CD4-positive, alpha-beta memory T cell (primary cell): Measurements from ENCODE around the gene GCN1. TPM values are rescaled to one million over a fixed set of nuclear protein-coding genes. Genes with fewer than 3 reads are reported as not detected.

Experiments
- CTCF ChIA-PET: fragments of 350-600 bp; sonication (Branson Sonifier 250); formaldehyde crosslinking; loops from one replicate; lab custom pipeline; 2021; ENCODE audit warnings: inconsistent platforms; ENCODE audit not compliant: partially characterized antibody; lab: Charles Lee
- POLR2A ChIA-PET: fragments of 350-600 bp; sonication (Branson Sonifier 250); formaldehyde crosslinking; loops from one replicate; lab custom pipeline; 2021; ENCODE audit not compliant: partially characterized antibody; lab: Charles Lee
- DNase-seq, 5 donors: peaks; one replicate each; pipeline versions ENCODE4 v3.0.0 to v3.0.0-alpha.2; 2020 to 2022; ENCODE audit warnings: mixed read lengths in 1 of 5
- H3K27ac ChIP-seq: one replicate; pipeline ENCODE4 v1.7.0; 2013; ENCODE audit warnings: low read depth, low read length
- H3K27me3 ChIP-seq: 2 replicates; pipeline ENCODE4 v1.7.0; 2013; ENCODE audit warnings: mild to moderate bottlenecking, low read length, moderate library complexity; ENCODE audit not compliant: insufficient read depth
- H3K36me3 ChIP-seq: 2 replicates; pipeline ENCODE4 v1.7.0; 2013; ENCODE audit warnings: mild to moderate bottlenecking, low read length, moderate library complexity; ENCODE audit not compliant: insufficient read depth
- H3K4me1 ChIP-seq: 2 replicates; pipeline ENCODE4 v1.7.0; 2013; ENCODE audit warnings: mild to moderate bottlenecking, low read length, moderate library complexity; ENCODE audit not compliant: insufficient read depth
- H3K4me3 ChIP-seq, 2 donors: one replicate each; pipeline ENCODE4 v1.7.0; 2013; ENCODE audit warnings: low read length in 2 of 2, mild to moderate bottlenecking in 1 of 2
- H3K9me3 ChIP-seq, 2 donors: one replicate each; pipeline ENCODE4 v1.7.0; 2013; ENCODE audit warnings: low read length in 2 of 2, control low read depth in 1 of 2; ENCODE audit not compliant: control insufficient read depth in 1 of 2
- H3K27ac Mint-ChIP-seq, 7 donors: one replicate each; pipeline ENCODE4 v1.8.0; 2020 to 2021; ENCODE audit warnings: mixed read lengths in 7 of 7, mild to moderate bottlenecking in 6 of 7, inconsistent platforms in 3 of 7, moderate library complexity in 3 of 7
- H3K27me3 Mint-ChIP-seq, 2 donors: one replicate each; pipeline ENCODE4 v1.8.0; 2020 to 2021; ENCODE audit warnings: mixed read lengths in 2 of 2
- H3K36me3 Mint-ChIP-seq, 2 donors: one replicate each; pipeline ENCODE4 v1.8.0; 2020 to 2021; ENCODE audit warnings: mixed read lengths in 2 of 2, inconsistent platforms in 1 of 2, mild to moderate bottlenecking in 1 of 2
- H3K4me1 Mint-ChIP-seq, 4 donors: one replicate each; pipeline ENCODE4 v1.8.0; 2020 to 2021; ENCODE audit warnings: mixed read lengths in 4 of 4, mild to moderate bottlenecking in 1 of 4
- H3K4me3 Mint-ChIP-seq, 8 donors: one replicate each; pipeline ENCODE4 v1.8.0; 2020 to 2021; ENCODE audit warnings: mixed read lengths in 8 of 8, mild to moderate bottlenecking in 7 of 8, moderate library complexity in 6 of 8, inconsistent platforms in 3 of 8
- H3K9me3 Mint-ChIP-seq, 8 donors: one replicate each; pipeline ENCODE4 v1.8.0; 2020 to 2021; ENCODE audit warnings: mixed read lengths in 8 of 8, mild to moderate bottlenecking in 5 of 8, inconsistent platforms in 3 of 8, moderate library complexity in 1 of 8
- intact Hi-C: fragments of 100-400 bp; cut with micrococcal nuclease; formaldehyde crosslinking; loops from one replicate; pipeline ENCODE4 v1.15.1; 2023
- microRNA-seq: library from miRNA; unstranded; fragments of <30 nt; microRNA quantifications from one replicate; pipeline ENCODE4 v1.2.0, GENCODE V29; 2021; ENCODE audit warnings: borderline replicate concordance, borderline number of aligned reads, borderline microRNAs expressed, mixed read lengths
- polyA plus RNA-seq, 2 donors: library from polyadenylated mRNA; unstranded; fragments of 300-500 nt; fragmentation: Illumina TruSeq; gene quantifications; one replicate each; pipeline ENCODE4 v1.2.3, GENCODE V29; 2021
- total RNA-seq, 2 experiments: library from RNA; stranded (reverse); gene quantifications; one replicate each; pipeline ENCODE4 v1.2.3, GENCODE V29; 2021

The GCN1 gene
- total and polyA plus RNA-seq, 4 experiments from 2014 or later = 13.9 to 132 (median 78.1) TPM

- no peak overlapping the region for H3K4me3 ChIP-seq
- H3K4me1 ChIP-seq = peaks cover 13% of the 10 kb centered on the region
- no peaks in the 10 kb centered on the region for H3K36me3 ChIP-seq
- Mint-ChIP-seq H3K9me3 (peaks cover 0 to 2% (median 0%) of the 10 kb centered on the region in 8 donors), H3K27ac (peak overlapping the region in 6 of 7 donors; percentile 37 to 72 (median 62)), H3K36me3 (peaks cover 13 to 28% of the 10 kb centered on the region in 2 donors), H3K27me3 (no peaks in the 10 kb centered on the region), H3K4me1 (peaks cover 9 to 19% (median 10%) of the 10 kb centered on the region in 4 donors), H3K4me3 (no peak overlapping the region)
- ChIA-PET CTCF (interaction anchor here (0.9 to 1.3 kb wide), 4 partner anchors 9 to 91 kb away, joined by 3 to 5 read pairs (median 3); no protein-coding TSS in a partner anchor), POLR2A (interaction anchor here (0.9 to 1.6 kb wide), 4 partner anchors 89 to 91 kb away, joined by 3 to 6 read pairs (median 6); partner anchors contain the start of gene BICDL1)
- no peaks in the 10 kb centered on the region for H3K27me3 ChIP-seq
- H3K27ac ChIP-seq = no peak overlapping the region
- intact Hi-C loops = no loop called here
- no peak for DNase-seq
- H3K9me3 ChIP-seq = no peaks in the 10 kb centered on the region
Observed at GRCh38 chr12:120079411-120080400, 114.8 kb downstream of the GCN1 start.

GRCh38 chr12:120078868-120079267, 115.6 kb downstream of the GCN1 start:
- H3K27me3 Mint-ChIP-seq = no peaks in the 10 kb centered on the region
- no peak overlapping the region for H3K4me3 ChIP-seq
- no peak overlapping the region for H3K27ac ChIP-seq
- peak overlapping the region in 1 of 8 donors; percentile 10 for H3K4me3 Mint-ChIP-seq
- H3K27me3 ChIP-seq = no peaks in the 10 kb centered on the region
- H3K36me3 ChIP-seq = no peaks in the 10 kb centered on the region
- H3K9me3 Mint-ChIP-seq = peaks cover 0 to 2% (median 0%) of the 10 kb centered on the region in 8 donors
- H3K4me1 Mint-ChIP-seq = peaks cover 15 to 24% (median 16%) of the 10 kb centered on the region in 4 donors
- ChIA-PET POLR2A (interaction anchor here (1.4 to 1.6 kb wide), 2 partner anchors 89 to 90 kb away, joined by 6 read pairs; partner anchors contain the start of gene BICDL1), CTCF (interaction anchor here (0.9 to 1.4 kb wide), 5 partner anchors 8 to 90 kb away, joined by 3 to 5 read pairs (median 3); no protein-coding TSS in a partner anchor)
- DNase-seq = no peak
- peak overlapping the region in 6 of 7 donors; percentile 59 to 84 (median 72) for H3K27ac Mint-ChIP-seq
- intact Hi-C loops = no loop called here
- H3K36me3 Mint-ChIP-seq = peaks cover 12 to 31% of the 10 kb centered on the region in 2 donors
- H3K9me3 ChIP-seq = no peaks in the 10 kb centered on the region
- H3K4me1 ChIP-seq = peaks cover 20% of the 10 kb centered on the region

GRCh38 chr12:120077260-120077659, 117.3 kb downstream of the GCN1 start:
- Mint-ChIP-seq H3K4me3 (no peak overlapping the region), H3K4me1 (peaks cover 17 to 24% (median 17%) of the 10 kb centered on the region in 4 donors), H3K27me3 (no peaks in the 10 kb centered on the region), H3K9me3 (no peaks in the 10 kb centered on the region), H3K36me3 (peaks cover 26 to 39% of the 10 kb centered on the region in 2 donors), H3K27ac (no peak overlapping the region)
- Histone ChIP-seq H3K27ac (no peak overlapping the region), H3K36me3 (peaks cover 7% of the 10 kb centered on the region), H3K4me1 (peaks cover 20% of the 10 kb centered on the region), H3K27me3 (no peaks in the 10 kb centered on the region), H3K4me3 (no peak overlapping the region), H3K9me3 (no peaks in the 10 kb centered on the region)
- POLR2A ChIA-PET = no interaction called here
- intact Hi-C loops = no loop called here
- CTCF ChIA-PET = no interaction called here
- DNase-seq = no peak

Small RNAs within 50 kb of the gene (microRNA-seq; reads per million reads assigned to microRNA genes)
- not detected for gene MIR4498

Other genes with a start within 250 kb of the GCN1 start
- 100 to 1,000 TPM; 143 to 153 TPM for gene BICDL1, start 205.5 kb downstream of the GCN1 start, total RNA-seq
- 1 to 10 TPM; 2.3 to 3.0 TPM for gene BICDL1, start 205.5 kb downstream of the GCN1 start, polyA plus RNA-seq
- gene RAB35, start 78.0 kb downstream of the GCN1 start, total RNA-seq = 10 to 100 TPM; 66.2 to 71.3 TPM
- gene RAB35, start 78.0 kb downstream of the GCN1 start, polyA plus RNA-seq = 10 to 100 TPM; 12.4 to 24.7 TPM
- 1,000 to 10,000 TPM; 1,817 to 1,965 TPM for gene RPLP0, start 6.4 kb upstream of the GCN1 start, total RNA-seq
- 1,000 to 10,000 TPM; 1,342 to 2,125 TPM for gene RPLP0, start 6.4 kb upstream of the GCN1 start, polyA plus RNA-seq
- gene PXN, start 71.0 kb upstream of the GCN1 start, total RNA-seq = 100 to 1,000 TPM; 108 to 126 TPM
- gene PXN, start 71.0 kb upstream of the GCN1 start, polyA plus RNA-seq = 100 to 1,000 TPM in 1 of 2 donors, 10 to 100 TPM in 1; 81.7 to 115 TPM
- gene RNU4-2, start 97.2 kb upstream of the GCN1 start, total RNA-seq = over 10,000 TPM in 1 of 2 experiments, 1,000 to 10,000 TPM in 1; 8,627 to 11,547 TPM
- gene RNU4-2, start 97.2 kb upstream of the GCN1 start, polyA plus RNA-seq = not detected
- 1,000 to 10,000 TPM in 1 of 2 experiments, 100 to 1,000 TPM in 1; 925 to 1,200 TPM for gene RNU4-1, start 98.5 kb upstream of the GCN1 start, total RNA-seq
- not detected for gene RNU4-1, start 98.5 kb upstream of the GCN1 start, polyA plus RNA-seq
- gene SIRT4, start 107.6 kb upstream of the GCN1 start, total RNA-seq = 1 to 10 TPM; 4.9 to 5.9 TPM
- 1 to 10 TPM in 1 of 2 donors, under 1 TPM in 1; 0.46 to 2.2 TPM for gene SIRT4, start 107.6 kb upstream of the GCN1 start, polyA plus RNA-seq
- not detected for gene PLA2G1B, start 133.1 kb upstream of the GCN1 start, total RNA-seq
- under 1 TPM in 1 of 2 donors, not detected in 1; 0.99 TPM for gene PLA2G1B, start 133.1 kb upstream of the GCN1 start, polyA plus RNA-seq
- gene MSI1, start 174.4 kb upstream of the GCN1 start, total RNA-seq = not detected
- gene MSI1, start 174.4 kb upstream of the GCN1 start, polyA plus RNA-seq = not detected
- 100 to 1,000 TPM; 144 to 158 TPM for gene COX6A1, start 243.4 kb upstream of the GCN1 start, total RNA-seq
- 1,000 to 10,000 TPM in 1 of 2 donors, 100 to 1,000 TPM in 1; 828 to 1,220 TPM for gene COX6A1, start 243.4 kb upstream of the GCN1 start, polyA plus RNA-seq